ENCODE measurements around the gene CPS1.
A peak's percentile ranks its signal among the peaks of the same experiment; 100 is the strongest.

The CPS1 gene

GRCh38 chr2:210558708-210559107 is 2.3 kb downstream of the CPS1 start (continued):
- no peak for TF ChIP-seq ZNF280D (tag by site-specific recombination; IDR thresholded peaks at IDR 0.05)
- no peak for TF ChIP-seq ZNF354C (tag by site-specific recombination; IDR thresholded peaks at IDR 0.05; ENCODE audit: borderline replicate concordance, low read depth)
- TF ChIP-seq ZNF341 (tag by site-specific recombination; IDR thresholded peaks at IDR 0.05; ENCODE audit: low read depth): no peak
- no peak for TF ChIP-seq ZNF571 (tag by site-specific recombination; IDR thresholded peaks at IDR 0.05)
- 0 out of 2 replicates have a peak, but pooled peaks have one; percentile 31 for TF ChIP-seq MEIS1 (CRISPR knock-in tag; IDR thresholded peaks at IDR 0.05; ENCODE audit: borderline replicate concordance)
- no peak for TF ChIP-seq ZNF133 (tag by site-specific recombination; IDR thresholded peaks at IDR 0.05)
- TF ChIP-seq ZNF701 (tag by site-specific recombination; IDR thresholded peaks at IDR 0.05): no peak
- no peak for TF ChIP-seq ZNF600 (tag by site-specific recombination; IDR thresholded peaks at IDR 0.05)
- no peak for TF ChIP-seq ZIC2 (tag by site-specific recombination; IDR thresholded peaks at IDR 0.05)
- TF ChIP-seq ZNF585B (tag by site-specific recombination; IDR thresholded peaks at IDR 0.05): no peak
- no peak for TF ChIP-seq YY1 (tag by site-specific recombination; IDR thresholded peaks at IDR 0.05)
- no peak for TF ChIP-seq HOXC10 (CRISPR knock-in tag; IDR thresholded peaks at IDR 0.05)
- TF ChIP-seq, protein P1, sequence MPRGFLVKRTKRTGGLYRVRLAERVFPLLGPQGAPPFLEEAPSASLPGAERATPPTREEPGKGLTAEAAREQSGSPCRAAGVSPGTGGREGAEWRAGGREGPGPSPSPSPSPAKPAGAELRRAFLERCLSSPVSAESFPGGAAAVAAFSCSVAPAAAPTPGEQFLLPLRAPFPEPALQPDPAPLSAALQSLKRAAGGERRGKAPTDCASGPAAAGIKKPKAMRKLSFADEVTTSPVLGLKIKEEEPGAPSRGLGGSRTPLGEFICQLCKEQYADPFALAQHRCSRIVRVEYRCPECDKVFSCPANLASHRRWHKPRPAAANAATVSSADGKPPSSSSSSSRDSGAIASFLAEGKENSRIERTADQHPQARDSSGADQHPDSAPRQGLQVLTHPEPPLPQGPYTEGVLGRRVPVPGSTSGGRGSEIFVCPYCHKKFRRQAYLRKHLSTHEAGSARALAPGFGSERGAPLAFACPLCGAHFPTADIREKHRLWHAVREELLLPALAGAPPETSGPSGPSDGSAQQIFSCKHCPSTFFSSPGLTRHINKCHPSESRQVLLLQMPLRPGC (tag by site-specific recombination; IDR thresholded peaks at IDR 0.05): 0 out of 2 replicates have a peak, but pooled peaks have one; percentile 18
- peak; percentile 52; the same call in 1 of the 2 replicates for TF ChIP-seq ZNF843 (tag by site-specific recombination; IDR thresholded peaks at IDR 0.05)
- no peak for TF ChIP-seq ZNF148 (tag by site-specific recombination; IDR thresholded peaks at IDR 0.05; ENCODE audit: borderline replicate concordance)
- TF ChIP-seq ZNF274 (IDR thresholded peaks at IDR 0.05; ENCODE audit: low read length): no peak
- TF ChIP-seq ZNF274 (tag by site-specific recombination; IDR thresholded peaks at IDR 0.05; ENCODE audit: borderline replicate concordance): no peak
- TF ChIP-seq PRDM4 (tag by site-specific recombination; IDR thresholded peaks at IDR 0.05): 0 out of 2 replicates have a peak, but pooled peaks have one; percentile 22
- no peak for TF ChIP-seq ZNF488 (tag by site-specific recombination; IDR thresholded peaks at IDR 0.05)
- TF ChIP-seq ZEB2 (tag by site-specific recombination; IDR thresholded peaks at IDR 0.05): peak; percentile 42; the same call in 1 of the 2 replicates
- no peak for TF ChIP-seq ZNF202 (tag by site-specific recombination; IDR thresholded peaks at IDR 0.05; ENCODE audit: borderline replicate concordance)
- TF ChIP-seq SP7 (tag by site-specific recombination; IDR thresholded peaks at IDR 0.05): 0 out of 2 replicates have a peak, but pooled peaks have one; percentile 40
- TF ChIP-seq FEZF1 (tag by site-specific recombination; IDR thresholded peaks at IDR 0.05): peak; percentile 17; the same call in 1 of the 2 replicates
